K562 (cell line): Measurements from ENCODE around the gene TAF12.

Experiments used
- BMI1 ChIP-seq: fragments of 150-350 bp; IDR thresholded peaks from 2 replicates; pipeline ENCODE4 v1.6.1; 2014; ENCODE audit warnings: low read length
- CEBPB ChIP-seq: fragments of 450-650 bp; IDR thresholded peaks from 2 replicates; pipeline ENCODE4 v1.6.1; 2016; ENCODE audit warnings: missing genetic modification characterization, missing compliant biosample characterization
- FOXA1 ChIP-seq: fragments of 450-650 bp; IDR thresholded peaks from 2 replicates; pipeline ENCODE4 v1.6.1; 2016; ENCODE audit warnings: mild to moderate bottlenecking, borderline replicate concordance
- GABPA ChIP-seq: fragments of 200-800 bp; sonication (Bioruptor generic); conservative IDR thresholded peaks from 2 replicates; pipeline ENCODE4 v1.6.1; 2016; ENCODE audit warnings: low read depth, missing genetic modification characterization, missing compliant biosample characterization
- GTF2F1 ChIP-seq: IDR thresholded peaks from 2 replicates; pipeline ENCODE4 v1.6.1; 2011; ENCODE audit warnings: low read depth, low read length, improper control_type of control experiment
- MBD2 ChIP-seq: sonication (generic); IDR thresholded peaks from 2 replicates; pipeline ENCODE4 v1.6.1; 2016; ENCODE audit warnings: low read depth, borderline replicate concordance
- MCM3 ChIP-seq: fragments of 450-650 bp; IDR thresholded peaks from 2 replicates; pipeline ENCODE4 v1.6.1; 2016
- POLR2A ChIP-seq: fragments of 450-650 bp; conservative IDR thresholded peaks from 2 replicates; pipeline ENCODE4 v1.6.1; 2016
- SMARCA4 ChIP-seq: fragments of 450-650 bp; IDR thresholded peaks from 2 replicates; pipeline ENCODE4 v1.6.1; 2016
- ZNF79 ChIP-seq: fragments of 250-450 bp; sonication (Bioruptor Pico); IDR thresholded peaks from 2 replicates; pipeline ENCODE4 v1.4.0; 2020; ENCODE audit warnings: low read depth, mild to moderate bottlenecking, moderate library complexity
- TF ChIP-seq, protein P1 (sequence below), 3 experiments: IDR thresholded peaks in 2 of 3; conservative IDR thresholded peaks in 1 of 3; 2 replicates each; pipeline ENCODE4 v1.5.1; 2011 to 2012; ENCODE audit warnings: low read length in 3 of 3, mild to moderate bottlenecking in 3 of 3, control low read depth in 2 of 3, improper control_type of control experiment in 1 of 3, inconsistent platforms in 1 of 3, low read depth in 1 of 3, mixed read lengths in 1 of 3, moderate library complexity in 1 of 3; ENCODE audit not compliant: insufficient read depth in 2 of 3
- TF ChIP-seq, protein P2 (sequence below): sonication (generic); formaldehyde crosslinking; IDR thresholded peaks from 2 replicates; pipeline ENCODE4 v1.8.0; 2022; ENCODE audit warnings: missing genetic modification reagents, mild to moderate bottlenecking, moderate library complexity, borderline replicate concordance

DNA sequence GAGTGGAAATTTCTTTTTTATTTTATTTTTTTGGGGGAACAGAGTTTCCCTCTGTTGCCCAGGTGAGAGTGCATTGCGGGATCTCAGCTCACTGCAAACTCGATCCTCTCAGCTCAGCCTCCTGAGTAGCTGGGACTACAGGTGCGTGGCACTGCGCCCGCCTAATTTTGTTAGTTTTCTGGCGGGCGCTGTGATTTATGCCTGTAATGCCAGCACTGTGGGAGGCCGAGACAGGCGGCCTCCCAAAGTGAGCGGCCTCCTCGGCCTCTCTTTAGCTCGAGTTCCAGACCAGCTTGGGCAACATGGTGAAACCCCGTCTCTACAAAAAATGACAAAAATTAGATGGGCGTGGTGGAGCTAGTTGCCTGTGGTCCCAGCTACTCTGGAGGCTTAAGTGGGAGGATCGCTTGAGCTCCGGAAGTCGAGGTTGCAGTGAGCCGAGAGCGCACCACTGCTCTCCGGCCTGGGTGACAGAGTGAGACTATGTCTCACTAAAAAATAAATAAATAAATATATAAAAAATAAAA, 28.4 kb upstream of the TAF12 start:
- TF ChIP-seq, protein P1, sequence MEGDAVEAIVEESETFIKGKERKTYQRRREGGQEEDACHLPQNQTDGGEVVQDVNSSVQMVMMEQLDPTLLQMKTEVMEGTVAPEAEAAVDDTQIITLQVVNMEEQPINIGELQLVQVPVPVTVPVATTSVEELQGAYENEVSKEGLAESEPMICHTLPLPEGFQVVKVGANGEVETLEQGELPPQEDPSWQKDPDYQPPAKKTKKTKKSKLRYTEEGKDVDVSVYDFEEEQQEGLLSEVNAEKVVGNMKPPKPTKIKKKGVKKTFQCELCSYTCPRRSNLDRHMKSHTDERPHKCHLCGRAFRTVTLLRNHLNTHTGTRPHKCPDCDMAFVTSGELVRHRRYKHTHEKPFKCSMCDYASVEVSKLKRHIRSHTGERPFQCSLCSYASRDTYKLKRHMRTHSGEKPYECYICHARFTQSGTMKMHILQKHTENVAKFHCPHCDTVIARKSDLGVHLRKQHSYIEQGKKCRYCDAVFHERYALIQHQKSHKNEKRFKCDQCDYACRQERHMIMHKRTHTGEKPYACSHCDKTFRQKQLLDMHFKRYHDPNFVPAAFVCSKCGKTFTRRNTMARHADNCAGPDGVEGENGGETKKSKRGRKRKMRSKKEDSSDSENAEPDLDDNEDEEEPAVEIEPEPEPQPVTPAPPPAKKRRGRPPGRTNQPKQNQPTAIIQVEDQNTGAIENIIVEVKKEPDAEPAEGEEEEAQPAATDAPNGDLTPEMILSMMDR (IDR thresholded peaks at IDR 0.05 in 2 of 3, conservative IDR thresholded peaks at IDR 0.05 in 1 of 3; ENCODE audit: insufficient read depth in 2 of 3, low read depth in 1 of 3, low read length in 3 of 3) = no peak
- TF ChIP-seq ZNF79 (no peak), MCM3 (no peak), GTF2F1 (no peak), GABPA (no peak), MBD2 (no peak), CEBPB (tag) (no peak), POLR2A (no peak), FOXA1 (no peak), BMI1 (no peak), SMARCA4 (no peak)
- TF ChIP-seq, protein P2, sequence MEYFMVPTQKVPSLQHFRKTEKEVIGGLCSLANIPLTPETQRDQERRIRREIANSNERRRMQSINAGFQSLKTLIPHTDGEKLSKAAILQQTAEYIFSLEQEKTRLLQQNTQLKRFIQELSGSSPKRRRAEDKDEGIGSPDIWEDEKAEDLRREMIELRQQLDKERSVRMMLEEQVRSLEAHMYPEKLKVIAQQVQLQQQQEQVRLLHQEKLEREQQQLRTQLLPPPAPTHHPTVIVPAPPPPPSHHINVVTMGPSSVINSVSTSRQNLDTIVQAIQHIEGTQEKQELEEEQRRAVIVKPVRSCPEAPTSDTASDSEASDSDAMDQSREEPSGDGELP (CRISPR knock-in tag) = no peak
